H9 (cell line): ENCODE results near the gene PRSS8. TPM values are rescaled to one million over a fixed set of nuclear protein-coding genes. Genes with fewer than 3 reads are reported as not detected.
A peak's percentile ranks its signal among the peaks of the same experiment; 100 is the strongest.

Experiments used
- DNase-seq: peaks from one replicate; pipeline ENCODE4 v3.0.0-alpha.2; 2017
- H2AFZ ChIP-seq: one replicate; pipeline ENCODE4 v1.6.1; 2013; ENCODE audit warnings: mild to moderate bottlenecking, low read length, control low read depth, moderate library complexity
- H2AK5ac ChIP-seq: 2 replicates; pipeline ENCODE4 v1.6.1; 2013; ENCODE audit warnings: low read length, control low read depth, mixed read lengths; ENCODE audit not compliant: insufficient read length
- H2BK120ac ChIP-seq: one replicate; pipeline ENCODE4 v1.6.1; 2013; ENCODE audit warnings: low read depth, mild to moderate bottlenecking, low read length, control low read depth, inconsistent platforms; ENCODE audit not compliant: poor library complexity, severe bottlenecking
- H2BK12ac ChIP-seq: 2 replicates; pipeline ENCODE4 v1.6.1; 2013; ENCODE audit warnings: low read length, control low read depth, mixed read lengths, low read depth; ENCODE audit not compliant: insufficient read length
- H2BK15ac ChIP-seq: 2 replicates; pipeline ENCODE4 v1.6.1; 2013; ENCODE audit warnings: low read depth, low read length, control low read depth
- H2BK20ac ChIP-seq: one replicate; pipeline ENCODE4 v1.6.1; 2013; ENCODE audit warnings: low read depth, mild to moderate bottlenecking, low read length, control low read depth, inconsistent platforms; ENCODE audit not compliant: poor library complexity, severe bottlenecking
- H2BK5ac ChIP-seq: 2 replicates; pipeline ENCODE4 v1.6.1; 2013; ENCODE audit warnings: low read length, control low read depth, mixed read lengths; ENCODE audit not compliant: insufficient read length
- H3K14ac ChIP-seq: 2 replicates; pipeline ENCODE4 v1.6.1; 2013; ENCODE audit warnings: low read length, control low read depth; ENCODE audit not compliant: insufficient read depth
- H3K18ac ChIP-seq: 2 replicates; pipeline ENCODE4 v1.6.1; 2013; ENCODE audit warnings: low read depth, mild to moderate bottlenecking, mixed read lengths, low read length, control low read depth; ENCODE audit not compliant: insufficient read length
- H3K23ac ChIP-seq: 2 replicates; pipeline ENCODE4 v1.6.1; 2013; ENCODE audit warnings: low read length, control low read depth, mixed read lengths, low read depth; ENCODE audit not compliant: insufficient read length
- H3K23me2 ChIP-seq: 2 replicates; pipeline ENCODE4 v1.6.1; 2013; ENCODE audit warnings: low read depth, mild to moderate bottlenecking, mixed read lengths, low read length, control low read depth; ENCODE audit not compliant: insufficient read length, poor library complexity, severe bottlenecking
- H3K27ac ChIP-seq: 2 replicates; pipeline ENCODE4 v1.5.1; 2013; ENCODE audit warnings: low read length, control low read depth, mixed read lengths, low read depth; ENCODE audit not compliant: insufficient read length
- H3K27me3 ChIP-seq: 2 replicates; pipeline ENCODE4 v1.6.1; 2013; ENCODE audit warnings: low read length, control low read depth, inconsistent platforms; ENCODE audit not compliant: insufficient read depth
- H3K4ac ChIP-seq: 2 replicates; pipeline ENCODE4 v1.6.1; 2013; ENCODE audit warnings: low read depth, mild to moderate bottlenecking, control low read depth, inconsistent platforms, low read length, moderate library complexity
- H3K4me1 ChIP-seq: 2 replicates; pipeline ENCODE4 v1.6.1; 2013; ENCODE audit warnings: low read length, control low read depth, inconsistent platforms; ENCODE audit not compliant: insufficient read depth
- H3K4me2 ChIP-seq: 2 replicates; pipeline ENCODE4 v1.6.1; 2013; ENCODE audit warnings: low read length, control low read depth, mixed read lengths; ENCODE audit not compliant: insufficient read length, insufficient read depth
- H3K56ac ChIP-seq: 2 replicates; pipeline ENCODE4 v1.6.1; 2013; ENCODE audit warnings: low read depth, mild to moderate bottlenecking, mixed read lengths, low read length, control low read depth; ENCODE audit not compliant: insufficient read length
- H3K79me1 ChIP-seq: 2 replicates; pipeline ENCODE4 v1.6.1; 2013; ENCODE audit warnings: low read depth, mild to moderate bottlenecking, moderate library complexity, low read length, control low read depth, inconsistent platforms; ENCODE audit not compliant: insufficient read depth, poor library complexity, severe bottlenecking
- H3K79me2 ChIP-seq: 2 replicates; pipeline ENCODE4 v1.6.1; 2013; ENCODE audit warnings: low read length, control low read depth, inconsistent platforms; ENCODE audit not compliant: insufficient read depth
- H3K9ac ChIP-seq: 2 replicates; pipeline ENCODE4 v1.6.1; 2013; ENCODE audit warnings: low read length, control low read depth, mixed read lengths; ENCODE audit not compliant: insufficient read length; ENCODE audit errors: extremely low read depth
- H3K9me3 ChIP-seq: one replicate; pipeline ENCODE4 v1.6.1; 2013; ENCODE audit warnings: low read depth, low read length, inconsistent platforms; ENCODE audit not compliant: control insufficient read depth
- H3T11ph ChIP-seq: one replicate; pipeline ENCODE4 v1.6.1; 2013; ENCODE audit warnings: mild to moderate bottlenecking, low read length, control low read depth, inconsistent platforms
- H4K20me1 ChIP-seq: one replicate; pipeline ENCODE4 v1.6.1; 2013; ENCODE audit not compliant: control insufficient read depth, insufficient read length, insufficient read depth
- H4K5ac ChIP-seq: 2 replicates; pipeline ENCODE4 v1.6.1; 2013; ENCODE audit warnings: low read depth, mild to moderate bottlenecking, mixed read lengths, low read length, control low read depth; ENCODE audit not compliant: insufficient read length
- H4K8ac ChIP-seq: replicated peaks from 2 replicates; pipeline ENCODE4 v1.6.1; 2013; ENCODE audit warnings: low read length, control low read depth, mixed read lengths, low read depth; ENCODE audit not compliant: insufficient read length
- H4K91ac ChIP-seq: 2 replicates; pipeline ENCODE4 v1.6.1; 2013; ENCODE audit warnings: low read depth, mild to moderate bottlenecking, moderate library complexity, mixed read lengths, low read length, control low read depth; ENCODE audit not compliant: insufficient read length
- H3K27ac Mint-ChIP-seq, 3 experiments: 2 replicates in 2 of 3; 3 replicates in 1 of 3; pipeline ENCODE4 v1.8.0; 2020 to 2021; ENCODE audit warnings: mixed read lengths in 3 of 3, mild to moderate bottlenecking in 1 of 3, moderate library complexity in 1 of 3
- H3K27me3 Mint-ChIP-seq: 2 replicates; pipeline ENCODE4 v1.8.0; 2021; ENCODE audit warnings: low read depth, mild to moderate bottlenecking, moderate library complexity, mixed read lengths
- H3K36me3 Mint-ChIP-seq, 3 experiments: 2 replicates in 2 of 3; 3 replicates in 1 of 3; pipeline ENCODE4 v1.8.0; 2020 to 2021; ENCODE audit warnings: low read depth in 3 of 3, mixed read lengths in 3 of 3; ENCODE audit not compliant: insufficient read depth in 1 of 3
- H3K4me1 Mint-ChIP-seq, 2 experiments: 2 replicates each; pipeline ENCODE4 v1.8.0; 2020; ENCODE audit warnings: mixed read lengths in 2 of 2
- H3K4me3 Mint-ChIP-seq, 2 experiments: 2 replicates in 1 of 2; 3 replicates in 1 of 2; pipeline ENCODE4 v1.8.0; 2020 to 2021; ENCODE audit warnings: mild to moderate bottlenecking in 2 of 2, mixed read lengths in 2 of 2, moderate library complexity in 1 of 2
- H3K9me3 Mint-ChIP-seq, 2 experiments: 2 replicates in 1 of 2; 3 replicates in 1 of 2; pipeline ENCODE4 v1.8.0; 2020; ENCODE audit warnings: mild to moderate bottlenecking in 2 of 2, mixed read lengths in 2 of 2, moderate library complexity in 1 of 2
- WGBS: extraction: QIAGEN DNeasy Blood & Tissue Kit; methylation state at CpG from one replicate; pipeline ENCODE4 v1.1.7; 2013; ENCODE audit warnings: missing lambda C conversion rate, low lambda C conversion rate, mixed read lengths; ENCODE audit not compliant: insufficient read length; ENCODE audit errors: extremely low coverage; 5-methylcytosine and 5-hydroxymethylcytosine counted together
- total RNA-seq: library from RNA; stranded (reverse); gene quantifications from 2 replicates; pipeline ENCODE4 v1.2.1, GENCODE V29; 2021
- TF ChIP-seq, protein P1 (sequence below): fragments of 200-600 bp; sonication (generic); conservative IDR thresholded peaks from 3 replicates; pipeline ENCODE4 v1.8.0; 2021; ENCODE audit warnings: antibody characterized with exemption, mild to moderate bottlenecking

The PRSS8 gene
- total RNA-seq, 1 experiment from 2014 or later: 64.0 TPM

GRCh38 chr16:31134091-31134571, 1.4 kb downstream of the PRSS8 start:
- no peak overlapping the region for H3K56ac ChIP-seq
- TF ChIP-seq, protein P1, sequence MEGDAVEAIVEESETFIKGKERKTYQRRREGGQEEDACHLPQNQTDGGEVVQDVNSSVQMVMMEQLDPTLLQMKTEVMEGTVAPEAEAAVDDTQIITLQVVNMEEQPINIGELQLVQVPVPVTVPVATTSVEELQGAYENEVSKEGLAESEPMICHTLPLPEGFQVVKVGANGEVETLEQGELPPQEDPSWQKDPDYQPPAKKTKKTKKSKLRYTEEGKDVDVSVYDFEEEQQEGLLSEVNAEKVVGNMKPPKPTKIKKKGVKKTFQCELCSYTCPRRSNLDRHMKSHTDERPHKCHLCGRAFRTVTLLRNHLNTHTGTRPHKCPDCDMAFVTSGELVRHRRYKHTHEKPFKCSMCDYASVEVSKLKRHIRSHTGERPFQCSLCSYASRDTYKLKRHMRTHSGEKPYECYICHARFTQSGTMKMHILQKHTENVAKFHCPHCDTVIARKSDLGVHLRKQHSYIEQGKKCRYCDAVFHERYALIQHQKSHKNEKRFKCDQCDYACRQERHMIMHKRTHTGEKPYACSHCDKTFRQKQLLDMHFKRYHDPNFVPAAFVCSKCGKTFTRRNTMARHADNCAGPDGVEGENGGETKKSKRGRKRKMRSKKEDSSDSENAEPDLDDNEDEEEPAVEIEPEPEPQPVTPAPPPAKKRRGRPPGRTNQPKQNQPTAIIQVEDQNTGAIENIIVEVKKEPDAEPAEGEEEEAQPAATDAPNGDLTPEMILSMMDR: no peak
- H3K14ac ChIP-seq: no peak overlapping the region
- H3K4me1 ChIP-seq: peaks cover 18% of the 10 kb centered on the region; the same call in 1 of the 2 replicates
- no peaks in the 10 kb centered on the region for H3K9me3 ChIP-seq
- peak overlapping the region; percentile 38 for H3K4me2 ChIP-seq
- peaks cover 27 to 34% (median 27%) of the 10 kb centered on the region in 3 experiments for H3K36me3 Mint-ChIP-seq
- H2BK5ac ChIP-seq: no peak overlapping the region
- no peak overlapping the region for H3K23ac ChIP-seq
- H4K5ac ChIP-seq: no peak overlapping the region
- no peak overlapping the region for H3K9ac ChIP-seq
- H3K27ac Mint-ChIP-seq: peak overlapping the region; percentile 95 to 99 (median 97); a peak in 6 of 7 replicates
- peaks cover 5% of the 10 kb centered on the region for H3K79me1 ChIP-seq
- DNase-seq: no peak
- H3K4ac ChIP-seq: no peak overlapping the region
- no peak overlapping the region for H2BK20ac ChIP-seq
- H2BK15ac ChIP-seq: no peak overlapping the region
- no peak overlapping the region for H2BK12ac ChIP-seq
- H3K4me3 Mint-ChIP-seq: peak overlapping the region; percentile 81 to 92
- no peak overlapping the region for H4K8ac ChIP-seq
- H4K20me1 ChIP-seq: no peaks in the 10 kb centered on the region
- H3K79me2 ChIP-seq: peaks cover 4% of the 10 kb centered on the region; the same call in 1 of the 2 replicates
- no peak overlapping the region for H2AFZ ChIP-seq
- no peak overlapping the region for H3K27ac ChIP-seq
- H3K9me3 Mint-ChIP-seq: no peaks in the 10 kb centered on the region; a peak in 1 of 5 replicates
- H2AK5ac ChIP-seq: no peak overlapping the region
- H3K23me2 ChIP-seq: peaks cover 5% of the 10 kb centered on the region
- no peak overlapping the region for H2BK120ac ChIP-seq
- peaks cover 56 to 63% of the 10 kb centered on the region in 2 experiments for H3K4me1 Mint-ChIP-seq
- no peaks in the 10 kb centered on the region for H3K27me3 Mint-ChIP-seq
- no CpG with 5 or more reads among the region's 5 CpGs for WGBS
- no peaks in the 10 kb centered on the region for H3K27me3 ChIP-seq
- no peak overlapping the region for H4K91ac ChIP-seq
- no peak overlapping the region for H3T11ph ChIP-seq
- no peak overlapping the region for H3K18ac ChIP-seq
